Adrenal gland (tissue), 12 donors: Measurements from ENCODE around the gene PNPLA1. TPM values are rescaled to one million over a fixed set of nuclear protein-coding genes. Genes with fewer than 3 reads are reported as not detected.

Source experiments
- DNase-seq, 7 donors: peaks; one replicate each; pipeline ENCODE4 v3.0.0-alpha.2; 2019 to 2020
- H3K27ac ChIP-seq, 5 donors: fragments of 200-600 bp; sonication (generic) in 4 of 5; 1 replicate in 3 of 5; 2 replicates in 2 of 5; pipeline versions ENCODE4 v1.5.1 to v1.8.0; 2016 to 2020; ENCODE audit warnings: mild to moderate bottlenecking in 1 of 5
- H3K27me3 ChIP-seq: fragments of 200-600 bp; 2 replicates; pipeline ENCODE4 v1.8.0; 2021
- H3K36me3 ChIP-seq, 2 donors: fragments of 200-600 bp; replicated peaks in 1 of 2; 1 replicate in 1 of 2; 2 replicates in 1 of 2; pipeline versions ENCODE4 v1.5.1 to v1.8.0; 2018 to 2022
- H3K4me1 ChIP-seq, 2 donors: fragments of 200-600 bp; replicated peaks in 1 of 2; 1 replicate in 1 of 2; 2 replicates in 1 of 2; pipeline versions ENCODE4 v1.5.1 to v1.8.0; 2018 to 2021
- H3K4me3 ChIP-seq, 4 donors: fragments of 200-600 bp; sonication (generic) in 3 of 4; one replicate each; pipeline ENCODE4 v1.5.1; 2016 to 2018
- H3K9me3 ChIP-seq, 3 donors: fragments of 200-600 bp; sonication (generic) in 1 of 3; replicated peaks in 1 of 3; 1 replicate in 2 of 3; 2 replicates in 1 of 3; pipeline versions ENCODE4 v1.5.1 to v1.8.0; 2016 to 2021
- CTCF ChIP-seq, 6 experiments: fragments of 450-650 bp in 4 of 6; fragments of 200-600 bp in 2 of 6; sonication (generic) in 1 of 6; IDR thresholded peaks; 1 replicate in 5 of 6; 2 replicates in 1 of 6; pipeline versions ENCODE4 v1.5.1 to v1.8.0; 2016 to 2021; ENCODE audit warnings: antibody characterized with exemption in 6 of 6, mild to moderate bottlenecking in 2 of 6, moderate library complexity in 1 of 6
- POLR2A ChIP-seq, 2 donors: fragments of 450-650 bp; IDR thresholded peaks; one replicate each; pipeline ENCODE4 v1.6.1; 2017; ENCODE audit warnings: antibody characterized with exemption in 2 of 2, mild to moderate bottlenecking in 2 of 2, moderate library complexity in 1 of 2
- WGBS, 4 donors: extraction: QIAGEN DNeasy Blood & Tissue Kit in 2 of 4; methylation state at CpG; one replicate each; pipeline versions ENCODE4 v1.1.5 to v1.1.7; 2013 to 2017; 5-methylcytosine and 5-hydroxymethylcytosine counted together
- intact Hi-C, 2 donors: fragments of 100-400 bp; cut with DNase I; formaldehyde crosslinking; loops; one replicate each; pipeline versions ENCODE4 v1.14.1 to v1.15.0; 2022 to 2023
- polyA plus RNA-seq, 3 donors: library from polyadenylated mRNA; stranded (reverse); fragments of 200-250 nt in 2 of 3; fragments of 350-450 nt in 1 of 3; fragmentation: Illumina TruSeq in 1 of 3; extraction: RNeasy Lipid Tissue Mini Kit (QIAGEN cat#74804) in 1 of 3; gene quantifications; one replicate each; pipeline ENCODE4 v1.2.3, GENCODE V29; 2013 to 2014
- total RNA-seq, 9 donors: library from RNA; depleted of rRNA in 4 of 9; stranded (reverse); fragments of >200 nt in 4 of 9; fragments of 120-200 nt in 1 of 9; fragmentation: NEBNext Ultra II Directional in 1 of 9; extraction: Animal tissue kit (Norgen Biotek cat#: 25700) in 1 of 9; gene quantifications; one replicate each; pipeline versions ENCODE4 v1.1.0 to v1.2.4, GENCODE V29; 2013 to 2023
- donor health status: healthy with polysubstance abuse.
- donor health status: Bipolar disorder and iron deficiency.
- donor health status: DM: yes; HTN: yes; CAD: no.
- donor health status: DM: no; HTN: no; CAD: no.
- donor health status: DM: no; HTN: no; CAD: no.
- donor health status: DM: yes; HTN: yes; CAD: no.

Gene PNPLA1
- total and polyA plus RNA-seq, 12 donors = 0.11 to 1.6 (median 0.29) TPM; not detected in 6

GRCh38 chr6:36242161-36242560 is 27.7 kb upstream of the PNPLA1 start:
- no peaks in the 10 kb centered on the region for H3K27me3 ChIP-seq
- WGBS, 4 donors = 77 to 86% (median 79%) methylated on average over 5 of the region's 5 CpGs
- no peak overlapping the region for H3K4me3 ChIP-seq
- intact Hi-C loops = no loop called here
- H3K36me3 ChIP-seq = no peaks in the 10 kb centered on the region
- peaks cover 0 to 17% of the 10 kb centered on the region in 2 donors for H3K4me1 ChIP-seq
- no peak overlapping the region for H3K27ac ChIP-seq
- H3K9me3 ChIP-seq = no peaks in the 10 kb centered on the region
- DNase-seq = peak in 1 of 7 donors; percentile 5
- TF ChIP-seq POLR2A (IDR thresholded peaks at IDR 0.05) (no peak), CTCF (IDR thresholded peaks at IDR 0.05) (no peak)

GRCh38 chr6:36242626-36243025 is 27.2 kb upstream of the PNPLA1 start:
- Histone ChIP-seq H3K27ac (no peak overlapping the region), H3K4me3 (no peak overlapping the region), H3K4me1 (peaks cover 0 to 17% of the 10 kb centered on the region in 2 donors), H3K36me3 (no peaks in the 10 kb centered on the region), H3K9me3 (no peaks in the 10 kb centered on the region), H3K27me3 (no peaks in the 10 kb centered on the region)
- WGBS, 4 donors = 87 to 100% (median 92%) methylated on average over 4 of the region's 4 CpGs
- no peak for TF ChIP-seq POLR2A (IDR thresholded peaks at IDR 0.05)
- intact Hi-C loops = no loop called here
- DNase-seq = no peak

- no peak for TF ChIP-seq CTCF (IDR thresholded peaks at IDR 0.05)
- TF ChIP-seq POLR2A (IDR thresholded peaks at IDR 0.05) = no peak
- intact Hi-C loops = no loop called here
- no peak for DNase-seq
Measured at GRCh38 chr6:36243562-36244212, 26.2 kb upstream of the PNPLA1 start.

GRCh38 chr6:36244641-36245280 is 25.1 kb upstream of the PNPLA1 start:
- H3K27me3 ChIP-seq = no peaks in the 10 kb centered on the region
- no peak overlapping the region for H3K4me3 ChIP-seq

More at GRCh38 chr6:36243562-36244212, 26.2 kb upstream of the PNPLA1 start:
- H3K27me3 ChIP-seq = no peaks in the 10 kb centered on the region
- WGBS, 4 donors = 81 to 89% (median 83%) methylated on average over 3 of the region's 3 CpGs
- H3K4me1 ChIP-seq = peaks cover 0 to 22% of the 10 kb centered on the region in 2 donors
- no peaks in the 10 kb centered on the region for H3K36me3 ChIP-seq
- H3K4me3 ChIP-seq = no peak overlapping the region
- H3K9me3 ChIP-seq = no peaks in the 10 kb centered on the region
- H3K27ac ChIP-seq = no peak overlapping the region

More at GRCh38 chr6:36244641-36245280, 25.1 kb upstream of the PNPLA1 start:
- intact Hi-C loops = no loop called here
- WGBS, 4 donors = 88 to 96% (median 91%) methylated on average over 8 of the region's 8 CpGs
- peak in 1 of 7 donors; percentile 46 for DNase-seq
- Histone ChIP-seq H3K36me3 (no peaks in the 10 kb centered on the region), H3K27ac (no peak overlapping the region), H3K4me1 (peaks cover 0 to 30% of the 10 kb centered on the region in 2 donors), H3K9me3 (no peaks in the 10 kb centered on the region)
- TF ChIP-seq POLR2A (IDR thresholded peaks at IDR 0.05) (no peak), CTCF (IDR thresholded peaks at IDR 0.05) (no peak)
